HCT116 (cell line): ENCODE measurements around the gene HDGF. TPM values are rescaled to one million over a fixed set of nuclear protein-coding genes. Genes with fewer than 3 reads are reported as not detected.

ENCODE experiments used
- ATAC-seq: fragments of 200-7000 bp; cut with Tn5 transposase; 2 replicates; pipeline ENCODE4 v1.9.1; 2020; ENCODE audit warnings: mild to moderate bottlenecking, moderate library complexity
- BruUV-seq: library from RNA; stranded (reverse); fragments of 400-500 nt; replicated peaks from 2 replicates; lab custom pipeline; 2021; lab: Mats Ljungman, UMichigan
- CTCF ChIA-PET: fragments of 300-600 bp; sonication (Branson Sonifier 250); formaldehyde crosslinking; loops from one replicate; lab custom pipeline; 2021; ENCODE audit warnings: antibody characterized with exemption; lab: Charles Lee
- POLR2A ChIA-PET: fragments of 300-600, 350-600 bp; sonication (Branson Sonifier 250); formaldehyde crosslinking; loops from one replicate; lab custom pipeline; 2021; ENCODE audit warnings: antibody characterized with exemption; lab: Charles Lee
- RAD21 ChIA-PET, 2 experiments: fragments of 300-600 bp; sonication (Branson Sonifier 250); formaldehyde crosslinking; loops; one replicate each; lab custom pipeline; 2023; ENCODE audit warnings: low total read pairs in 2 of 2; ENCODE audit not compliant: uncharacterized antibody in 2 of 2, unreplicated experiment in 2 of 2, low non-redundant PET in 1 of 2; lab: Charles Lee
- DNase-seq: peaks from one replicate; pipeline ENCODE4 v3.0.0-alpha.2; 2010; ENCODE audit warnings: low read depth, low spot score
- H2AFZ ChIP-seq: fragments of 200-600 bp; shearing (Covaris generic), sonication (generic); 2 replicates; pipeline ENCODE4 v1.6.1; 2017; ENCODE audit warnings: low read depth, mixed run types, mixed read lengths, antibody characterized with exemption, low read length; ENCODE audit not compliant: poor library complexity, severe bottlenecking
- H3K27ac ChIP-seq: 2 replicates; pipeline ENCODE4 v1.5.1; 2012; ENCODE audit warnings: low read depth, low read length
- H3K27me3 ChIP-seq: fragments of 200-600 bp; sonication (generic); 2 replicates; pipeline ENCODE4 v1.6.1; 2016; ENCODE audit warnings: mixed run types, low read length, mixed read lengths; ENCODE audit not compliant: insufficient read depth
- H3K36me3 ChIP-seq, 2 experiments: fragments of 200-500 bp in 1 of 2; fragments of 200-600 bp in 1 of 2; sonication (Bioruptor generic) in 1 of 2; sonication (generic) in 1 of 2; 2 replicates each; pipeline versions ENCODE4 v1.5.1 to v1.6.1; 2014 to 2016; ENCODE audit warnings: low read length in 2 of 2, inconsistent platforms in 1 of 2, mixed read lengths in 1 of 2, mixed run types in 1 of 2; ENCODE audit not compliant: insufficient read depth in 2 of 2, control insufficient read depth in 1 of 2
- H3K4me1 ChIP-seq, 2 experiments: fragments of 200-600 bp in 1 of 2; sonication (generic) in 1 of 2; 2 replicates each; pipeline versions ENCODE4 v1.5.1 to v1.6.1; 2012 to 2017; ENCODE audit warnings: low read length in 2 of 2, inconsistent platforms in 1 of 2, mild to moderate bottlenecking in 1 of 2, mixed read lengths in 1 of 2, mixed run types in 1 of 2, moderate library complexity in 1 of 2; ENCODE audit not compliant: insufficient read depth in 2 of 2, control insufficient read depth in 1 of 2
- H3K4me2 ChIP-seq: fragments of 200-600 bp; sonication (generic); 2 replicates; pipeline ENCODE4 v1.6.1; 2017; ENCODE audit warnings: mixed run types, low read length, mixed read lengths
- H3K4me3 ChIP-seq, 2 experiments: fragments of 200-600 bp in 1 of 2; sonication (generic) in 1 of 2; replicated peaks in 1 of 2; 2 replicates each; pipeline ENCODE4 v1.5.1; 2011 to 2016; ENCODE audit warnings: low read length in 2 of 2, control low read depth in 1 of 2, low read depth in 1 of 2, mild to moderate bottlenecking in 1 of 2, mixed read lengths in 1 of 2, mixed run types in 1 of 2
- H3K79me2 ChIP-seq: fragments of 200-600 bp; sonication (generic); 2 replicates; pipeline ENCODE4 v1.6.1; 2017; ENCODE audit warnings: mild to moderate bottlenecking, mixed run types, low read length, moderate library complexity, mixed read lengths; ENCODE audit not compliant: insufficient read depth
- H3K9ac ChIP-seq: fragments of 200-600 bp; sonication (generic); 2 replicates; pipeline ENCODE4 v1.6.1; 2016; ENCODE audit warnings: low read length, mixed read lengths
- H3K9me2 ChIP-seq: fragments of 200-600 bp; sonication (generic), shearing (Covaris generic); 2 replicates; pipeline ENCODE4 v1.6.1; 2017; ENCODE audit warnings: mixed run types, mild to moderate bottlenecking, moderate library complexity; ENCODE audit not compliant: insufficient read depth
- H3K9me3 ChIP-seq, 2 experiments: fragments of 200-500 bp in 1 of 2; fragments of 200-600 bp in 1 of 2; sonication (Bioruptor generic) in 1 of 2; sonication (generic) in 1 of 2; 2 replicates each; pipeline ENCODE4 v1.6.1; 2014 to 2017; ENCODE audit warnings: low read length in 2 of 2, mixed read lengths in 2 of 2, inconsistent platforms in 1 of 2, low read depth in 1 of 2, mild to moderate bottlenecking in 1 of 2, mixed run types in 1 of 2, moderate library complexity in 1 of 2; ENCODE audit not compliant: control insufficient read depth in 1 of 2, insufficient read depth in 1 of 2
- H4K20me1 ChIP-seq: fragments of 200-600 bp; sonication (generic), shearing (Covaris generic); 2 replicates; pipeline ENCODE4 v1.6.1; 2017; ENCODE audit warnings: mixed run types, mild to moderate bottlenecking, moderate library complexity; ENCODE audit not compliant: insufficient read depth
- CTCF ChIP-seq, 3 experiments: fragments of 200-600 bp in 1 of 3; sonication (generic) in 1 of 3; IDR thresholded peaks in 2 of 3; conservative IDR thresholded peaks in 1 of 3; 2 replicates each; pipeline ENCODE4 v1.5.1; 2012 to 2017; ENCODE audit warnings: low read depth in 2 of 3, low read length in 2 of 3, antibody characterized with exemption in 1 of 3, borderline replicate concordance in 1 of 3, control low read depth in 1 of 3, mild to moderate bottlenecking in 1 of 3, mixed read lengths in 1 of 3, mixed run types in 1 of 3, moderate library complexity in 1 of 3; ENCODE audit not compliant: insufficient read depth in 1 of 3
- POLR2A ChIP-seq: IDR thresholded peaks from 2 replicates; pipeline ENCODE4 v1.7.0; 2011; ENCODE audit warnings: borderline replicate concordance; ENCODE audit not compliant: insufficient read depth, insufficient read length; ENCODE audit errors: extremely low read depth
- SRF ChIP-seq: IDR thresholded peaks from 2 replicates; pipeline ENCODE4 v1.6.1; 2012; ENCODE audit warnings: low read depth
- intact Hi-C: fragments of 100-400 bp; cut with micrococcal nuclease; formaldehyde crosslinking; loops from 2 replicates; pipeline ENCODE4 v1.10.0; 2022
- total RNA-seq: library from RNA; stranded (reverse); gene quantifications from one replicate; pipeline ENCODE4 v1.2.1, GENCODE V29; 2021; ENCODE audit not compliant: unreplicated experiment

HDGF gene
- total RNA-seq, 1 experiment from 2014 or later = 304 TPM

- H3K4me2 ChIP-seq = no peak overlapping the region
- peaks cover 30 to 55% of the 10 kb centered on the region in 2 experiments for H3K4me1 ChIP-seq
- H3K9ac ChIP-seq = no peak overlapping the region
- peaks cover 16 to 24% of the 10 kb centered on the region in 2 experiments; a peak in 2 of 4 replicates for H3K36me3 ChIP-seq
- H2AFZ ChIP-seq = no peak overlapping the region
- no peaks in the 10 kb centered on the region for H3K9me2 ChIP-seq
- no peaks in the 10 kb centered on the region for H3K9me3 ChIP-seq
- H3K79me2 ChIP-seq = peaks cover 77% of the 10 kb centered on the region
- H3K4me3 ChIP-seq = no peak overlapping the region
- BruUV-seq = no TSS peak
- intact Hi-C loops = loop anchor here (10.0 kb wide), 1 partner anchor 239 kb away; the partner anchor contains the start of gene MEF2D
- peak overlapping the region; percentile 23 for H3K27ac ChIP-seq
- H3K27me3 ChIP-seq = no peaks in the 10 kb centered on the region
- ATAC-seq (no peak), DNase-seq (no peak)
- CTCF ChIA-PET = interaction anchor here (1.5 kb wide), 1 partner anchor 17 kb away, joined by 8 read pairs; no protein-coding TSS in a partner anchor
- POLR2A ChIA-PET = no interaction called here
- RAD21 ChIA-PET = no interaction called here
- H4K20me1 ChIP-seq = no peaks in the 10 kb centered on the region
- no peak for TF ChIP-seq CTCF (IDR thresholded peaks at IDR 0.05 in 2 of 3, conservative IDR thresholded peaks at IDR 0.05 in 1 of 3; ENCODE audit: borderline replicate concordance in 1 of 3, insufficient read depth in 1 of 3, low read depth in 2 of 3, low read length in 2 of 3)
- TF ChIP-seq SRF = no peak
Observed at GRCh38 chr1:156743367-156744302, 7.8 kb downstream of the HDGF start.

GRCh38 chr1:156742801-156743200 is 8.7 kb downstream of the HDGF start:
- Histone ChIP-seq H3K4me2 (no peak overlapping the region), H4K20me1 (no peaks in the 10 kb centered on the region), H3K4me1 (peaks cover 22 to 46% of the 10 kb centered on the region in 2 experiments), H3K4me3 (no peak overlapping the region), H3K9me3 (no peaks in the 10 kb centered on the region), H3K36me3 (peaks cover 16 to 32% of the 10 kb centered on the region in 2 experiments; a peak in 2 of 4 replicates), H3K79me2 (peaks cover 71% of the 10 kb centered on the region), H3K27ac (peak overlapping the region; percentile 69; the same call in 1 of the 2 replicates), H3K27me3 (no peaks in the 10 kb centered on the region)
- CTCF ChIA-PET = interaction anchor here (1.0 to 1.5 kb wide), 2 partner anchors 15 to 17 kb away, joined by 3 to 8 read pairs; partner anchors contain the start of genes ISG20L2 and METTL25B
- intact Hi-C loops = loop anchor here (10.0 kb wide), 1 partner anchor 238 kb away; the partner anchor contains the start of gene MEF2D
- no peak for DNase-seq
- no peak for TF ChIP-seq POLR2A
- TF ChIP-seq, all 23 proteins: peak for 0
- BruUV-seq = no TSS peak
- Histone ChIP-seq H3K9ac (no peak overlapping the region), H3K9me2 (no peaks in the 10 kb centered on the region), H2AFZ (no peak overlapping the region)
- POLR2A ChIA-PET = no interaction called here
- ATAC-seq = no peak
- RAD21 ChIA-PET = no interaction called here
